Heart right ventricle (tissue), 16 donors: ENCODE data around the gene DHRS1. TPM values are rescaled to one million over a fixed set of nuclear protein-coding genes. Genes with fewer than 3 reads are reported as not detected.
A peak's percentile ranks its signal among the peaks of the same experiment; 100 is the strongest.

Experiments used
- ATAC-seq, 8 donors: fragments of 200-7000 bp; cut with Tn5 transposase; one replicate each; pipeline ENCODE4 v1.9.1; 2020; ENCODE audit warnings: mild to moderate bottlenecking in 8 of 8, moderate library complexity in 8 of 8, moderate number of reproducible peaks in 1 of 8
- DNase-seq, 2 donors: peaks; one replicate each; pipeline ENCODE4 v3.0.0-alpha.2; 2020
- H3K27ac ChIP-seq, 10 donors: fragments of 200-600 bp; sonication (generic) in 2 of 10; one replicate each; pipeline versions ENCODE4 v1.5.0 to v1.8.0; 2020 to 2022; ENCODE audit warnings: mild to moderate bottlenecking in 3 of 10
- H3K27me3 ChIP-seq, 7 donors: fragments of 200-600 bp; one replicate each; pipeline ENCODE4 v1.8.0; 2021 to 2022; ENCODE audit warnings: mild to moderate bottlenecking in 2 of 7
- H3K36me3 ChIP-seq, 9 donors: fragments of 200-600 bp; sonication (generic) in 1 of 9; one replicate each; pipeline versions ENCODE4 v1.5.0 to v1.8.0; 2020 to 2022; ENCODE audit warnings: mild to moderate bottlenecking in 2 of 9
- H3K4me1 ChIP-seq, 9 donors: fragments of 200-600 bp; sonication (generic) in 1 of 9; one replicate each; pipeline versions ENCODE4 v1.5.0 to v1.8.0; 2020 to 2022; ENCODE audit warnings: mild to moderate bottlenecking in 4 of 9
- H3K4me3 ChIP-seq, 10 donors: fragments of 200-600 bp; sonication (generic) in 2 of 10; one replicate each; pipeline versions ENCODE4 v1.5.0 to v1.8.0; 2020 to 2022; ENCODE audit warnings: mild to moderate bottlenecking in 7 of 10, moderate library complexity in 2 of 10
- H3K9me3 ChIP-seq, 11 donors: fragments of 200-600 bp in 10 of 11; sonication (generic) in 2 of 11; one replicate each; pipeline versions ENCODE4 v1.5.0 to v1.8.0; 2013 to 2022; ENCODE audit warnings: mild to moderate bottlenecking in 2 of 11, control low read depth in 1 of 11, moderate library complexity in 1 of 11
- CTCF ChIP-seq, 9 donors: fragments of 200-600 bp; sonication (generic) in 2 of 9; IDR thresholded peaks; one replicate each; pipeline versions ENCODE4 v1.5.0 to v1.8.0; 2021 to 2022; ENCODE audit warnings: antibody characterized with exemption in 9 of 9, mild to moderate bottlenecking in 5 of 9, moderate library complexity in 1 of 9
- WGBS, 2 donors: extraction: QIAGEN DNeasy Blood & Tissue Kit; methylation state at CpG; one replicate each; pipeline ENCODE4 v1.1.7; 2013; ENCODE audit warnings: inconsistent platforms in 1 of 2; 5-methylcytosine and 5-hydroxymethylcytosine counted together
- intact Hi-C, 10 donors: fragments of 100-400 bp; cut with DNase I; formaldehyde crosslinking; loops; one replicate each; pipeline versions ENCODE4 v1.11.1 to v1.14.2; 2022
- polyA plus RNA-seq, 2 donors: library from polyadenylated mRNA; stranded (reverse); fragments of 200-250 nt; gene quantifications; one replicate each; pipeline ENCODE4 v1.2.3, GENCODE V29; 2013
- total RNA-seq, 10 donors: library from RNA; stranded (reverse); fragmentation: NEBNext Ultra II Directional in 3 of 10; extraction: Animal tissue kit (Norgen Biotek cat#: 25700) in 3 of 10; gene quantifications; one replicate each; pipeline versions ENCODE4 v1.2.1 to v1.2.4, GENCODE V29; 2021 to 2023
- donor health status: Arrhythmogenic right ventricular cardiomyopathy.
- donor health status: ischemic (EF 13 %, LVEDD 7.1; RV severe dilation, severe dysfunction).
- donor health status: healthy with polysubstance abuse.
- donor health status: DM: no; HTN: yes; CAD: no.
- donor health status: DM: no; HTN: no; CAD: no.
- donor health status: ischemic (EF 25% LVEDD 6.9; RV normal size, moderate dysfunction).
- donor health status: ischemic (EF 25% LVEDD 5.7; RV mildly dilated, moderate dysfunction).
- donor health status: healthy.
- donor health status: DM: yes; HTN: yes; CAD: no.
- donor health status: Ischemic cardiomyopathy.
- donor health status: ischemic (EF 35%, LVEDD 5.7; RV mildly dilated, moderate dysfunction).
- donor health status: nonischemic (EF 11% LVEDD 7.7; RV severe dilation, severe dysfunction).
- donor health status: DM: yes; HTN: yes; CAD: no.
- donor health status: PGD.
- donor health status: ischemic (EF 29% LVEDD 5.4; RV normal size, mild dysfunction).
- donor health status: nonischemic (EF 23%, LVEDD 6.1; RV moderate dilation, normal function).

DHRS1 gene
- total and polyA plus RNA-seq, 12 donors = 6.9 to 11.6 (median 9.0) TPM

- no peak for DNase-seq
- no peak for ATAC-seq
- Histone ChIP-seq H3K4me3 (no peak overlapping the region), H3K27me3 (peaks cover 0 to 38% (median 4%) of the 10 kb centered on the region in 7 donors), H3K4me1 (peaks cover 11 to 68% (median 47%) of the 10 kb centered on the region in 9 donors), H3K27ac (peak overlapping the region in 2 of 10 donors; percentile 82 to 88), H3K9me3 (no peaks in the 10 kb centered on the region), H3K36me3 (peaks cover 0 to 48% (median 0%) of the 10 kb centered on the region in 9 donors)
- TF ChIP-seq CTCF (IDR thresholded peaks at IDR 0.05) = no peak
- WGBS, 2 donors = 75 to 81% methylated on average over 3 of the region's 3 CpGs
- intact Hi-C loops = loop anchor here in 1 of 10 donors (5.0 kb wide), 1 partner anchor 120 kb away; no protein-coding TSS in a partner anchor
These were observed 17.8 kb upstream of the DHRS1 start for GRCh38 chr14:24317141-24317928.

GRCh38 chr14:24316597-24316950 lies 17.0 kb upstream of the DHRS1 start:
- H3K9me3 ChIP-seq = no peaks in the 10 kb centered on the region
- intact Hi-C loops = loop anchor here in 1 of 10 donors (5.0 kb wide), 1 partner anchor 121 kb away; no protein-coding TSS in a partner anchor
- whole genome bisulfite sequencing, 2 donors = 44 to 52% methylated on average over 18 of the region's 18 CpGs
- H3K36me3 ChIP-seq = peaks cover 0 to 40% (median 0%) of the 10 kb centered on the region in 9 donors
- ATAC-seq (peak in 5 of 8 donors; percentile 1 to 12 (median 3)), DNase-seq (no peak)
- H3K4me1 ChIP-seq = peaks cover 11 to 76% (median 55%) of the 10 kb centered on the region in 9 donors
- TF ChIP-seq CTCF (IDR thresholded peaks at IDR 0.05) = no peak
- peak overlapping the region in 8 of 10 donors; percentile 50 to 88 (median 74) for H3K27ac ChIP-seq
- H3K4me3 ChIP-seq = peak overlapping the region in 3 of 10 donors; percentile 20 to 21 (median 20)
- H3K27me3 ChIP-seq = peaks cover 0 to 38% (median 4%) of the 10 kb centered on the region in 7 donors

GRCh38 chr14:24315807-24316596 lies 16.4 kb upstream of the DHRS1 start:
- H3K27me3 ChIP-seq = peaks cover 0 to 38% (median 4%) of the 10 kb centered on the region in 7 donors
- intact Hi-C loops = loop anchor here in 1 of 10 donors (5.0 kb wide), 1 partner anchor 121 kb away; no protein-coding TSS in a partner anchor
- peaks cover 0 to 34% (median 0%) of the 10 kb centered on the region in 9 donors for H3K36me3 ChIP-seq
- peak in 7 of 9 donors; percentile 27 to 63 (median 42) for TF ChIP-seq CTCF (IDR thresholded peaks at IDR 0.05)
- peak overlapping the region in 5 of 10 donors; percentile 6 to 36 (median 20) for H3K4me3 ChIP-seq
- peaks cover 11 to 82% (median 61%) of the 10 kb centered on the region in 9 donors for H3K4me1 ChIP-seq
- peak overlapping the region in 9 of 10 donors; percentile 50 to 88 (median 72) for H3K27ac ChIP-seq
- peak; percentile 56 to 67 for DNase-seq
- H3K9me3 ChIP-seq = no peaks in the 10 kb centered on the region
- peak; percentile 53 to 76 (median 66) for ATAC-seq
- WGBS, 2 donors = 32 to 33% methylated on average over 64 to 70 of the region's 70 CpGs
